Renal cortical epithelial cell (primary cell): ENCODE data around the gene OR2T6. TPM values are rescaled to one million over a fixed set of nuclear protein-coding genes. Genes with fewer than 3 reads are reported as not detected.
"Not testable (repeated sequence)": the region's sequence is repeated elsewhere in the genome, so short reads cannot be mapped to it uniquely, and the experiment has no call there.

ENCODE experiments used
- DNase-seq: peaks from one replicate; pipeline ENCODE4 v3.0.0-alpha.2; 2011; ENCODE audit warnings: low read depth
- total RNA-seq: library from RNA; depleted of rRNA; stranded (reverse); fragments of >200 nt; gene quantifications from 2 replicates; pipeline ENCODE4 v1.2.3, GENCODE V29; 2014

OR2T6 gene
- not detected in 2 replicates for total RNA-seq

GRCh38 chr1:248375446-248375845 lies at the start of gene OR2T6:
TSS of gene OR2T6 (plus strand) at chr1:248375746. CDS start at chr1:248387609, 11,863 bp downstream.
- DNase-seq, result no peak

DNA sequence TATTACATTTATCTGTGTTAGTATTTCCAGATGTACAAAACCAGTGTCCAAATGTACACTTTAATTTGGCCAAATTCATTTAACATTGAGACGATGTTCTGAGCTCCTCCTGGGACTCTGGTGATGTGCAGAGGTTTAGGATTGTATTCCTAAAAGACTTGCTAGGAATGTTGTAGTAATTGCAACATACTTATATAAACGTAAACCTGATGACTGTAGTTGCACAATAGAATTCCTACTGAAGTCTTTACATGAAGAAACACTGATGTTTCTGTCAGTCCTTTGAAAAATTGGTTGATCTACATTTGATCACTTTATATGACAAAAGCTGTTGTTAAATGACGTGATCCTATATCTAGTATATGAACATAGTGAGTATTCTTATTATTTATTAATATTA lies 32.1 kb upstream of the OR2T6 start:
- no peak for DNase-seq

- no peak for DNase-seq
Measured at GRCh38 chr1:248348475-248348874, 27.1 kb upstream of the OR2T6 start, which contains the start of gene OR14C36. TSS of gene OR14C36 (plus strand) at chr1:248348775. CDS start at chr1:248348775, 0 bp downstream.

DNA sequence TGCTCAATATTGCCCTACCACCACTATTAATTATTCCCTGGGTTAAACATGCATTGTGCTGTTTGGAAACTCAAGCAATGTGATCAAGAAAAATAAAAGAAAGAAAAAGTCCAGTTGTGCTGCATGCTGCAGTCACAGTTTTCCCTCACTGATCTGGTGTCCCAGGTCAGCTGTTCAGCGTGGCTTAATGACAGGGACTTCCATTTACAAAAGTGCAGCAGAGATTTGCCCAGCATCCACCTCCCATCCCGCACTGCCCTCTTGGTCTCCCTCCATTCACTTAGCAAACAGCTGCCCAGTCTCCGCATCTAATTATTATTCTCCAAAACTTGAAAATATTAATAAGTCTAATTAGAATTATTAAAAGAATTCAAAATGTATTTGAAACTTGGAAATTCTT lies 16.1 kb upstream of the OR2T6 start:
- no peak for DNase-seq

DNA sequence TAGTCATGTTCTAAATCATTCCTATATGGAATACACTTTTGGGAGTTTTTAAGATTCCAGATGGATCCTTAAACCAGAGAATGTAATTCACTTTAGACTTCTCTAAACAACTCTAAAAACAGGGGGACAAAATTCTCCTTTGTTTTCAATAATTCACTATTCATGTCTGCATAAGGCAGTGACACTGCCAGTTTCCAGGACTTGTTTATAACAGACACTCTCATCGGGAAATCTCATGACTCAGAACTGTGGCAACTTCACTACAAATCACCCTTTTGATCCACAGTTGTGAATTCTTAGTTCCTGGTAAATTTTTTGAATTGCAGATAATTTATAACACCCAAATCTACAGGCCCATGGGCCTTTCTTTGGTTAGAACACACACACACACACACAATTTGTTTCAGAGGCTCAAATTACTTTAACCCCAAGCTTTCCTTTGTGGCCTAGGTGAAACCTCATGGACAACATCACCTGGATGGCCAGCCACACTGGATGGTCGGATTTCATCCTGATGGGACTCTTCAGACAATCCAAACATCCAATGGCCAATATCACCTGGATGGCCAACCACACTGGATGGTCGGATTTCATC lies 14.3 kb upstream of the OR2T6 start, which contains the start of gene OR2T4:
TSS of gene OR2T4 (plus strand) at position 545 of the 595 bp plus-strand sequence. CDS start at position 545, 0 bp downstream.
- no peak for DNase-seq

DNA sequence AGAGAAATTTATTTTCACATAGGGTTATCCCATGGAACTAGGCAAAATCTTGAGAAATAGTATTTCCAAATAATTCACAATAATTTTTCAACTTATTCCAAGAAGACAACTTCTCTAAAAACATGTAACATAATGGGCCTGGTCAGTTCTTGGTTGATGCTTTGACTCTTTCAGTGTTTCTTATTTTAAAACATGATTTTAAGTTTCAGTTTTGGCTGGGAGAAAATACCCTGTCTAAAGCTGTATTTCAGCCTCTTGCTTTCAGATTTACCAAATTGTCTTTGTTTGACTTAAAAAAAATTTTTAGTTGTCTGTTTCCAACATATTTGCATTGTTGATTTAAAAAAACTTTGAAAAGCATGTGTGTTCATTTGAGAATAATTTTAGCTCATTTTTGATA lies 8.9 kb upstream of the OR2T6 start:
- no peak for DNase-seq

GRCh38 chr1:248372394-248372793 lies 3.2 kb upstream of the OR2T6 start:
- DNase-seq, result no peak

DNA sequence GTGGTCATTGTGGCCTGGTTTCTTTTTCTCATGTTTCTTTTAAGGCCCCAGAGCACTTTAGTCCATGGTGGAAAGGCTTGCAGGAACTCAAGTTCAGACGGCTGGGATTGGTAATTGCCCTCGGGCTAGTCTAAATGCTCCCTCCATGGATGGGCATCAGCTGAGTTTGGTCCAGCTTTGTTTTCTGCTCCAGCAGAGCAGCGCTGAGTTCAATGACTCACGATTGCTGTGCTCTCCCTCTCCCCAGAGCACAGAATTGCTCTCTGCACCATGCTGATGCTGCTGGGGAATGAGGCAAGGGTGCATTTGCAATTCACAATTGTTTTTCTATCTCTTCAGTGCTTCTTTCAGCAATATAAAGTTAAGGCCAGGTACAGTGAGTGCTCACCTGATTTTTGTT lies 1.8 kb upstream of the OR2T6 start:
- DNase-seq, result no peak

DNA sequence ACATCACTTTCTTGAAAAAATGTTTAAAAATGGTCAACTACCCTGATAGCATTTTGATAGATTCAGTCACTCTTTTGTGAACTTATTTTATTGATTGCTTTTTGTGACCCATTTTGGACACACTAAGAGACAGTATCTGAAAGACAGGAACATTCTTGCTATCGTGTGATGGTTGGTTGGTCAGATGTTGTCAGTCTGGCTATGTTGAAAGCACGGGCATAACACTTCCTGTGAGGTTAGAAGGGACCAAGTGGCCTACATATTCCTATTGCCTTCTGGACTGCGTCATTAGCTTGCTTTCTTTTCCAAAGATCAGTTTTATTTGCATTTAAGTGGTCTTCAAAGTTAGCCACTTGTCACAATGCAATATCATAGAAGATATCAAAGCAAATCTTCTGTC lies 1.4 kb downstream of the OR2T6 start:
- no peak for DNase-seq

- no peak for DNase-seq
Measured at GRCh38 chr1:248380854-248381253, 5.3 kb downstream of the OR2T6 start.

GRCh38 chr1:248388426-248388825 lies 12.9 kb downstream of the OR2T6 start:
- DNase-seq, result no peak

GRCh38 chr1:248393050-248393449 lies 17.5 kb downstream of the OR2T6 start:
- DNase-seq, result no peak

DNA sequence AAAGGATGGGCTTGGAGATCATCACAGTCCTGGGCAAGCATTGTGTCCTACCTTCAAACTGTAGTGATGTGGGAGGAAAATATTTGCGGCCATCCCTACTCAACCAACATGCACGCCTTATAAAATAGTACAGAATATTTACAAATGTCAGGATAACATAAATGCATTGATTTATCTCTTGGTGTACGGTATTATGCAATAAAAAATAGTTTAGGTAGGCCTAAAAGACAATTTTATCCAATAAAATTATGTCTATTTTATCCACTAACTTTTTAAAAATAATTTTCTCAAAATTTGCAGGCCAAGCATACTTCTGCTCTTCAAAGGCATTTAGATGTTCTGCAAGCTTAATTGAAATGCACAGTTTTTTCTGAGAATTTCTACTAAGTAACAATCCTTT lies 27.2 kb downstream of the OR2T6 start, which contains the start of gene OR2T1:
TSS of gene OR2T1 (plus strand) at position 301 of the 400 bp plus-strand sequence. CDS start 3,100 bp downstream, outside the sequence.
- no peak for DNase-seq

GRCh38 chr1:248404024-248404423 lies 28.5 kb downstream of the OR2T6 start:
- no peak for DNase-seq

- DNase-seq, result no peak
Measured at GRCh38 chr1:248406721-248407692, 31.5 kb downstream of the OR2T6 start.

GRCh38 chr1:248416226-248416625 lies 40.7 kb downstream of the OR2T6 start:
- no peak for DNase-seq

GRCh38 chr1:248417854-248418253 lies 42.3 kb downstream of the OR2T6 start:
- no peak for DNase-seq

DNA sequence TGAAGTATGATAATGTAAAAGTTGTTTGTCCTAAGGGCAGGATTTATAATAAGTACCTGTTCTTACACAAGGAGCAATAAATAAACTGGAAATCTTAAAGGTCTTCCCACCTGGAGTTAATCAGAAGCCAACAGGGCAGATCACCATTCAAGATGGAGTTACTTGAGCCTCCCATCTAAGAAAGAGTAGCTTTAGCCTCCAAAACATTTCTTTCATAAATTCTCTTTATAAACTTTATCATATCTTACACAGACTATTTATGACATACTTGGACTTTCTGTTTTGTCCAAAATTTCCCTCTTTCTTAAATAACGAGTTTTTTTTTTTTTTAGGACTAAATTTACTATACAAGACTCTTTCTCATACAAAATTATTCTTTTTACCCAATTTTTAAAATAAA lies 45.8 kb downstream of the OR2T6 start:
- DNase-seq, result no peak

- DNase-seq, result not testable (repeated sequence)
Measured at GRCh38 chr1:248427526-248428191, 52.1 kb downstream of the OR2T6 start.

- not testable (repeated sequence) for DNase-seq
Measured at GRCh38 chr1:248428192-248428533, 52.6 kb downstream of the OR2T6 start.

DNA sequence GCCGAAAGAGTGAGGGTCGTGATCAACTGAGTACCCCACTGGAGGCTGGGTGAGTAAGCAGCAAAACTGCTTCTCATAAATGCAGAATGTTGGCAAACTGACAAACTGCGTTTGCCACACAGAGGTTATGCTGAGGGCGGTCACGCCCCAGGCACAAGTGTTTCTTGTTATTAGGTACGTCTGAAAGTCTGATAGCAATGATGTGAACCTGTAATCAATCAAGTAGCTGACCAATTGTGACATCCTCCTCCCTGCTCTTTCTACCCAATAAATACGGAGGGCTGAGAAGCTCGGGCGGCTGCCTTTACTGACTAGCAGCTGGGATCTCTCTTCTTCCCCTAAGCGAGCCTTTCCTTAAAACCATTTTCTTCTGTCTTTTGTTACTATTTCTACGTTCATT lies 56.1 kb downstream of the OR2T6 start:
- not testable (repeated sequence) for DNase-seq

- DNase-seq, result not testable (repeated sequence)
Measured at GRCh38 chr1:248432201-248432600, 56.7 kb downstream of the OR2T6 start.
